ENCODE results near the gene ACTC1.

Gene ACTC1

GRCh38 chr15:34802803-34803750 is 7.7 kb upstream of the ACTC1 start:
- DNase-seq (ENCODE audit: extremely low spot score, insufficient read length, low read depth) (no peak), FAIRE-seq (no peak)

- no peak for DNase-seq (ENCODE audit: extremely low spot score, insufficient read length, low read depth)
- no peak for FAIRE-seq
Observed at GRCh38 chr15:34802371-34802770, 7.0 kb upstream of the ACTC1 start.

- DNase-seq (ENCODE audit: extremely low spot score, insufficient read length, low read depth): no peak
- no peak for FAIRE-seq
Observed at GRCh38 chr15:34799149-34800101, 4.1 kb upstream of the ACTC1 start.

- FAIRE-seq (no peak), DNase-seq (ENCODE audit: extremely low spot score, insufficient read length, low read depth) (no peak)
Observed at GRCh38 chr15:34796847-34797435, 1.6 kb upstream of the ACTC1 start.

- DNase-seq (ENCODE audit: extremely low spot score, insufficient read length, low read depth): no peak
- no peak for FAIRE-seq
Observed at GRCh38 chr15:34794590-34795206, 651 bp downstream of the ACTC1 start.

GRCh38 chr15:34793901-34794300 is 1.4 kb downstream of the ACTC1 start:
- FAIRE-seq: no peak
- DNase-seq (ENCODE audit: extremely low spot score, insufficient read length, low read depth): no peak

GRCh38 chr15:34793071-34793470 is 2.3 kb downstream of the ACTC1 start:
- no peak for DNase-seq (ENCODE audit: extremely low spot score, insufficient read length, low read depth)

GRCh38 chr15:34791701-34792100 is 3.6 kb downstream of the ACTC1 start:
- FAIRE-seq: no peak
- DNase-seq (ENCODE audit: extremely low spot score, insufficient read length, low read depth): no peak

More at GRCh38 chr15:34793071-34793470, 2.3 kb downstream of the ACTC1 start:
- FAIRE-seq: no peak

- FAIRE-seq: no peak
- DNase-seq (ENCODE audit: extremely low spot score, insufficient read length, low read depth): no peak
Observed at GRCh38 chr15:34790121-34790520, 5.2 kb downstream of the ACTC1 start.

- FAIRE-seq (no peak), DNase-seq (ENCODE audit: extremely low spot score, insufficient read length, low read depth) (no peak)
Observed at GRCh38 chr15:34789326-34789725, 6.0 kb downstream of the ACTC1 start.

- FAIRE-seq (no peak), DNase-seq (ENCODE audit: extremely low spot score, insufficient read length, low read depth) (no peak)
Observed at GRCh38 chr15:34786206-34786605, 9.1 kb downstream of the ACTC1 start.

GRCh38 chr15:34783991-34784390 is 11.4 kb downstream of the ACTC1 start:
- FAIRE-seq: no peak

GRCh38 chr15:34783431-34783830 is 11.9 kb downstream of the ACTC1 start:
- DNase-seq (ENCODE audit: extremely low spot score, insufficient read length, low read depth) (no peak), FAIRE-seq (no peak)

More at GRCh38 chr15:34783991-34784390, 11.4 kb downstream of the ACTC1 start:
- no peak for DNase-seq (ENCODE audit: extremely low spot score, insufficient read length, low read depth)

GRCh38 chr15:34782901-34783300 is 12.4 kb downstream of the ACTC1 start:
- no peak for FAIRE-seq

GRCh38 chr15:34780725-34781124 is 14.6 kb downstream of the ACTC1 start:
- no peak for FAIRE-seq
- DNase-seq (ENCODE audit: extremely low spot score, insufficient read length, low read depth): no peak

More at GRCh38 chr15:34782901-34783300, 12.4 kb downstream of the ACTC1 start:
- DNase-seq (ENCODE audit: extremely low spot score, insufficient read length, low read depth): no peak

GRCh38 chr15:34776606-34777105 is 18.7 kb downstream of the ACTC1 start:
- FAIRE-seq: no peak

GRCh38 chr15:34773917-34774316 is 21.4 kb downstream of the ACTC1 start:
- no peak for DNase-seq (ENCODE audit: extremely low spot score, insufficient read length, low read depth)
- no peak for FAIRE-seq

More at GRCh38 chr15:34776606-34777105, 18.7 kb downstream of the ACTC1 start:
- DNase-seq (ENCODE audit: extremely low spot score, insufficient read length, low read depth): no peak

- no peak for DNase-seq (ENCODE audit: extremely low spot score, insufficient read length, low read depth)
Observed at GRCh38 chr15:34773013-34773412, 22.3 kb downstream of the ACTC1 start.

GRCh38 chr15:34772312-34772711 is 23.0 kb downstream of the ACTC1 start:
- FAIRE-seq: no peak

More at GRCh38 chr15:34773013-34773412, 22.3 kb downstream of the ACTC1 start:
- no peak for FAIRE-seq

More at GRCh38 chr15:34772312-34772711, 23.0 kb downstream of the ACTC1 start:
- no peak for DNase-seq (ENCODE audit: extremely low spot score, insufficient read length, low read depth)

All from GM18507 (cell line).